Measurements from ENCODE around the gene CMIP.

GRCh38 chr16:81447383-81448101 is 2.9 kb downstream of the CMIP start:
- TF ChIP-seq CTCF (IDR thresholded peaks at IDR 0.05; ENCODE audit: borderline replicate concordance, extremely low read depth, low read length, poor library complexity, severe bottlenecking) (peak; percentile 22), EZH2 (IDR thresholded peaks at IDR 0.05; ENCODE audit: borderline replicate concordance, low read depth, low read length, severe bottlenecking) (no peak)
